ENCODE data around the gene BMERB1.
"Not testable (repeated sequence)": the region's sequence is repeated elsewhere in the genome, so short reads cannot be mapped to it uniquely, and the experiment has no call there.

Gene BMERB1

DNA sequence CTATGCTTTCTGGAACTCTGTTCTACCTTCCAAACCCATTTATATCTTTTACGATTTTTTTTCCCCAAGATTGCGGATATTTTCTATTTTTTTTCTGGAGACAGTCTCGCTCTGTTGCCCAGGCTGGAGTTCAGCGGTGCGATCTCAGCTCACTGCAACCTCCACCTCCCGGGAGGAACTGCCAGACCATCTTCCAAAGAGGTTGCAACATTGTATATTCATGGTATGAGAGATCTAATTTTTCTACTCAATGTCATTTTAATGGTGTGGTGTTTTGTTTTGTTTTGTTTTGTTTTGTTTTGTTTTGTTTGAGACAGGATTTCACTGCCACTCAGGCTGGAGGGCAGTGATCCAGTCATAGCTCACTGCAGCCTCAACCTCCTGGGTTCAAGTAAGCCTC, 8.5 kb upstream of the BMERB1 start:
- no peak for DNase-seq (ENCODE audit: low read depth in 2 of 2)

DNA sequence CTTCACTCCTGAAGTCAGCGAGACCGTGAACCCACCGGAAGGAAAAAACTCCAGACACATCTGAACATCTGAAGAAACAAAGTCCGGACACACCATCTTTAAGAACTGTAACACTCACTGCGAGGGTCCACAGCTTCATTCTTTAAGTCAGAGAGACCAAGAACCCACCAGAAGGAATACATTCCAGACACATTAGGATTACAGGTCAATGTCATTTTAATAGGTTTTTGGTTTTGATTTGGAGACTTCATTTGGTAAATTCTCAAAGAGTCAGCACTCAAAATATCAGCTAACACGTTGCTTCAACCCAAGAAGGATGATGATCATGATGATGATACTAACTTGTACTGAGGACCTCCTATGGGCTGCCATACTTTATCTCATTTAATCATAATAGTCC, 7.6 kb upstream of the BMERB1 start:
- no peak for DNase-seq (ENCODE audit: low read depth in 2 of 2)

DNA sequence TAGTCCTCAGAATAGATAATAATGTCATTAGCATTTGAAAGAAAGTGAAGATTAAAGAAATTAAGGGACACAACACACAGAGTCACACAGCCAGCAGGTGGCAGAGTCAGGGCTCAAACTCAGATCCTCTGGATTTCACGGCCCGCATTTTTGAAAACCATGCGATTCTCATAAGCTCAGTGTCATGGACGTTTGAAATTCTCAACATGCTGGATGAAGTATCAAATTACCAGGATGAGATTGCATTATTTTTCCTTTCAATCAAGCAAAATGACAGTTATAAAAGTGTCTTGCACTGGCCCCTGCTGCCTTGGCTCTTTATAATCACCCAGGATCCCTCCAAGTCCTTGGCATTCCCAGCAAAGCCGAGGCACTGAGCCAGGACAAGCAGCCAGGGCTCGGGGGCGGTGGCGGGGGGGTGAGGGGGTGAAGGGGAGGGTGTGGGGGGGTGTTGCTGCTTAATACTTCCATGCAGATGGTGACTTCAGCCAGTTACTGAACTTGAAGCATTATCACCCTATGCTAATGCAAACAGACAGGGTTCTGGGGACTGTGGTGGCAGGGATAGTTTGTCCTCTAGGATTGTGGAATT, 6.6 kb upstream of the BMERB1 start:
- peak in 1 of 2 donors; percentile 39 for DNase-seq (ENCODE audit: low read depth in 2 of 2)

DNA sequence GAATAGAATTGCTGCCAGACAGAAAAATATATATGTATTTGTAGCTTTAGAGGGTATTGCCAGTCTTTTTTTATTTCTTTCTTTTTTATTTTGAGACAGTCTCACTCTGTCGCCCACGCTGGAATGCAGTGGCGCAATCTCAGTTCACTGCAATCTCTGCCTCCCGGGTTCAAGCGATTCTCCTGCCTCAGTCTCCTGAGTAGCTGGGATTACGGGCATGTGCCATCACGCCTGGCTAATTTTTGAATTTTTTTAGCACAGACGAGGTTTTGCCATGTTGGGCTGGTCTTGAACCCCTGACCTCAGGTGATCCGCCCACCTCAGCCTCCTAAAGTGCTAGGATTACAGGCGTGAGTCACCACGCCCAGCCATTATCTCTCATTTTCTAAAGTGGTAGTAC, 3.5 kb upstream of the BMERB1 start:
- DNase-seq (ENCODE audit: low read depth in 2 of 2) = not testable (repeated sequence)

DNA sequence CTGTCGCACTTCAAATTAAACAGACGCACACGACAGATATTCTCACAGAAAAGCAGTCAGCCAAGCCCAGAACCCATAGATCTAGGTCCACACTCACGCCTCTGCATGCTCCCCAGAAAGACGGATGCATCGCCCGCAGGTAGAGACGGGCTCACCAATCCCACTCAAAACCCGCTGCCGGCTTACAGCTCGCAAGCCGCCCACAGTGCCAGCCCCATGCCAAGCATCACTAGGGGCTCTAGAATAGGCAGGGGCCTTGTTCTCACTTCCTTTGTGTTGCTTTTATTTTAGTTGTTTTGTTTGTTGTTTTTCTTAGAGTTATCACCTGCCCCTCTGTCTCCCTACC, 336 bp upstream of the BMERB1 start:
- DNase-seq (ENCODE audit: low read depth in 2 of 2) = no peak

DNA sequence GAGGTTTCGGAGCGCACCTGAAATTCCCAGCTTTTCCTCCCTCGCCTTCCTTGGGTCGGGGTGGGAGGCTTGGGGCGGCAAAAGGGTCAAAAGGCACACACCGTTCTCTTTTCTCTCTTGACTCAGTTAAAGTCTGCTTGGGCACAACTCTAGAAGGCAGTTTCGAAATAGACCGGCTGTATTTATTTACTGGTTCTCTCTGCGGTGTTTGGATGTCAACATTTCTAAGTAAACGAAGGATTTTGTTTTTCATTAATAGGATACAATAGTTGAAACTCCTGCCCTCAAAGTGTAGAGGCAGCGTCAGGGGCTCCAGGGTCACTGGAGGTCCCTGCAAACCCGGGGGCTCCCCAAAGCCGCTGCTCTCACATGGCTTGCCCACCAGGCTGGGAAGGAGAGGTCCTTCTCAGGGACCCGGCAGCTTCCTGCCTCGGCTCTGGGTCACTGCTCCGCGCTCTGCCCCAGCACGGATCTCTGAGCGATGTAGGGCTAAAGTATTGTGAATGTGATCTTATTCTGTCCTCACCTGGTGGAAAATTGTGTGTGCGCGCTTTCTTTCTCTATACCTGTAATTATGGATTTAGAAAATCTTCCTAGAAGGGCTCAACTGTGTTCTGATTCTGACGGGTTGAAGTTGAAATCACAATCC, 952 bp downstream of the BMERB1 start:
- DNase-seq (ENCODE audit: low read depth in 2 of 2) = no peak

DNA sequence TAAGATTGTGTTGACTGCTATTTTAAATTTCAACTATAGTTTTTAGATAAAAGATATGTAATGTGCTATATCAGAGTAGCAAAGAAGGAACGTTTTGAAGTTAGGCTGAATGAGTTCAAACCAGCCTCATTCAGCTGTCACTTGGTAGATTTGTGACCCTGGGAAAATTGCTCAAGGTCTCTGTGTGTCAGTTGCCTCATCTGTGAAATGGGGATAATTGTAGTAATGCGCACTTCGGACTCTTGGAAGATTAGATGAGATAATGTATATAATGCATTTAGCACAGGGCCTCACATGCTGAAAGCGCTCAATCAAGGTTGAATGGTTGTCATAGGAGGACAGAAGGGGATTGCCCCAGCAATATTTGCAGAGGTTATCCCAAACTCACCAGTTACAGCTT, 4.7 kb downstream of the BMERB1 start:
- no peak for DNase-seq (ENCODE audit: low read depth in 2 of 2)

DNA sequence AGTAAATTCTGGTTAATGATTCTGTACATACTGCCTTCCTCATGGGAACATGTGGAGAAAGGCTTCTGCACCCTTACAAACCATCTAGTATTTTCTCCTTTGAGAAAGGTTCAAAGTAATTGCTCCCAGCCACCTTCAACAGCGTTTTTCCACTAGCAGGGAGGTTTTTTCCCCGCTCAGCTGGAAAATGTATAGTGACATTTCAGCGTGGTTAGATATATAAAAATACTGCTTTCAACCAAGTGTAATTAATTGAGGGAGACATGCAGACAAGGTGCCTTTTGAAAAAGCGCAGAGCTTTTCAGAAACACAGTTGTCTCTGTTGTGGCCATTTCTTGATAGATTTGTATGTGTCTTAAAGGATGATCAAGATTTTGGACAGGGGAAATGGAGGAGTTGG, 5.1 kb downstream of the BMERB1 start:
- no peak for DNase-seq (ENCODE audit: low read depth in 2 of 2)

DNA sequence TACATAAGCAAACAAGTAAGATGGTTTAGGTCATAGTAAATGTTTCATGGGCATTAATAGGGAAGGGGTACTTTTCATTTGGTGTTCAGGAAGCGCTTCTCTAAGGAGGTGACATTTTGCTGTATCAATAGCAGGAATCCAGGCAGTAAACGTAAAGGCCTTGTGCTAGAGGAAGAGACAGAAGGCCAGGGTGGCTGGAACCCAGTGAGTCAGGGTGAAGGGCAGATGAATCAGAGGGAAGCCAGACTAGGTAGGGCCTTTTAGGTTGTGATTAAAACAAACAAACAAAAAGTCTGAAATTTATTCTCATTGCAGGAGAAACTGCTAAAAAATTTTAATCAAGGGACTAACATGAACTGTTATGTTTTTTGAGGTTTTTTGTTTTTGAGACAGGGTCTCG, 6.5 kb downstream of the BMERB1 start:
- DNase-seq (ENCODE audit: low read depth in 2 of 2) = no peak

DNA sequence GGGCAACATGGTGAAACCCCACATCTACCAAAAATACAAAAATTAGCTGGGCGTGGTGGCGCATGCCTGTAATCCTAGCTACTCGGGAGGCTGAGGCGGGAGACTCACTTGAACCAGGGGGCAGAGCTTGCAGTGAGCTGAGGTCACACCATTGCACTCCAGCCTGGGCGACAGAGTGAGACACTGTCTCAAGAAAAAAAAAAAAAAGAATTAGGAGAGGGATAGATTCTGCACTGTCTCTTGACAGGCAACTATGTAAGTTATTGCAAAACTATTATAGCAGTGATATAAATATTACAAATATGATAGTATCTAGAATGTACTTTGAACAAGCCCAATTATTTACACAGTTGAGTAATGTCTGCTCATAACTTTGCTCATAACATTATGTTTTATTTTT, 7.8 kb downstream of the BMERB1 start:
- not testable (repeated sequence) for DNase-seq (ENCODE audit: low read depth in 2 of 2)

DNA sequence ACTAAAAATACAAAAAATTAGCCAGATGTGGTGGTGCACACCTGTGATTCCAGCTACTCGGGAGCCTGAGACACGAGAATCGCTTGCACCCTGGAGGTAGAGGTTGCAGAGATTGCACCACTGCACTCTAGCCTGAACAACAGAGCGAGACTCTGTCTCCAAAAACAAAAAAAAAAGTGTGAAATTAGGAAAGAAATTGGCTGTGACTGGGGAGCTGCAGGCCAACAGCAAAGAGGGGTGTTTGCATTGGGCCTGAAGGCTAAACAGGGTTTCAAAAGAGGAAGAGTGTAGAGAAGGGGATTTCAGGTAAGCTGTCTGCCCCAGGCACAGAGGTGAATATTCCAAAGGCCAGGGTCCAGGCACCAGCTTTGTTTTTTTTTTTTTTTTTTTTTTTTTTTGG, 9.4 kb downstream of the BMERB1 start:
- no peak for DNase-seq (ENCODE audit: low read depth in 2 of 2)

DNA sequence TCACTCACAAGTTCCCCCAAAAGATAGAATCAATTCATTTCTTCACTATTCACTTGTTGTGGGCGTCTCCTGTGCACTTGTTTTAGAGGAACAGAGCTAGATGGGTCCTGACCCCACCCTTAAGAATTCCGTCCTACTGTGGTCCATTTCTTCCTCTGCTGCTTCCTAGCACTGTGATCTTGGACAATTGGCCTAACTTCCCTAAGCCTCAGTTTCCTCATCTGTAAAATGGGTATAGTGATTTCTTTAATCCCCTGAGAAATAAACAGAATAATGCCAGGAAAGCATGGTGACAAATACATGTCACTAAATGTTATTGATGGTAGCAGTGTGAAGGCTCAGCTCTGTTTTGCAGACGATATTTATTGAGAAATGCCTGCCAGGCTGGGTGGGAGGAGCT, 9.9 kb downstream of the BMERB1 start:
- no peak for DNase-seq (ENCODE audit: low read depth in 2 of 2)

DNA sequence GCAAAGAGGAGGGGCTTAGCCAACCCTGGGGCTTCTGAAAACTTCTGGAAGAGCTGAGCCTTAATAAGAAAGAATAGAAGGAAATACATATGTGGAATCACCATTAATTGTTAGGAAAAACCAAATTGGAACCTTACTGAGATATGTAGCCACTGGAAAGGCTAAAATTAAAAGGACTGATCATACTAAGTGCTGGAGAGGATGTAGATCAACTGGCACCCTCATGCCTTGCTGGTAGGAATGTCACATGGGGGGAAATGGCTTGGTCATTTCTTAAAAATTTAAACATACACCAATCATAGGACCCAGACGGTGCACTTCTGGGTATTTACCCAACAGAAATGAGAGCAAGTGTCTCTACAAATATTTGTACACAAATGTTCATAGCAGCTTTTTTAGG, 11.1 kb downstream of the BMERB1 start:
- DNase-seq (ENCODE audit: low read depth in 2 of 2) = no peak

DNA sequence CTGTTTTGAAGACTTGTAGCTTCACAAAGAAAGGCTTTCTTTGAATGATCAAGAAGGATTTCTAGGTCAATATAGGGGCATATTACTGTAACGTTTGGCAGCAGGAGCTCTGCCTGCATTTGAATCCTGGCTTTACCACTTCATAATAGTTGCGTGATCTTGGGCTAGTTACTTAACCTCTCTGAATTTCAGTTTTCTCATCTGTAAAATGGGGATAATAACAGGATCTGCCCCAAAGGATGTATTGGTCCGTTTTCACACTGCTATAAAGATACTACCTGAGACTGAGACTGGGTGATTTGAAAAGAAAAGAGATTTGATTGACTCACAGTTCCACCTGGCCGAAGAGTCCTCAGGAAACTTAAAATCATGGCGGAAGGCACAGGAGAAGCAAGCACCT, 12.5 kb downstream of the BMERB1 start:
- DNase-seq (ENCODE audit: low read depth in 2 of 2) = no peak

DNA sequence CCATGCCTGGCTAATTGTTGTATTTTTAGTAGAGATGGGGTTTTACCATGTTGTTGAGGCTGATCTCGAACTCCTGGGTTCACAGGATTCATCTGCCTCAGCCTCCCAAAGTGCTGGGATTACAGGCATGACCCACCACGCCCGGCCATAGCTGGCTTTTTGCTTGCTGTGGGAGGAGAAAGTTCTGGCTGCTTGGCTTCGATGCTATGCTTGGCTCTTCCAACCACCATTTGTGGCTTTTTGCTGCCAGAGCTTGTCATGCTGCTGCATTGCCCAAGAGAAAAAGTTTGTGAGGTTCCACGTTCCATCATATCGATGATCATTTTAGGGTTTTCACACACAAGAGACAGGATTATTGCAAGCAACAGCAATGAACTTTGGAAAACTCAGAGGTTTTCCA, 16.2 kb downstream of the BMERB1 start:
- DNase-seq (ENCODE audit: low read depth in 2 of 2) = no peak

DNA sequence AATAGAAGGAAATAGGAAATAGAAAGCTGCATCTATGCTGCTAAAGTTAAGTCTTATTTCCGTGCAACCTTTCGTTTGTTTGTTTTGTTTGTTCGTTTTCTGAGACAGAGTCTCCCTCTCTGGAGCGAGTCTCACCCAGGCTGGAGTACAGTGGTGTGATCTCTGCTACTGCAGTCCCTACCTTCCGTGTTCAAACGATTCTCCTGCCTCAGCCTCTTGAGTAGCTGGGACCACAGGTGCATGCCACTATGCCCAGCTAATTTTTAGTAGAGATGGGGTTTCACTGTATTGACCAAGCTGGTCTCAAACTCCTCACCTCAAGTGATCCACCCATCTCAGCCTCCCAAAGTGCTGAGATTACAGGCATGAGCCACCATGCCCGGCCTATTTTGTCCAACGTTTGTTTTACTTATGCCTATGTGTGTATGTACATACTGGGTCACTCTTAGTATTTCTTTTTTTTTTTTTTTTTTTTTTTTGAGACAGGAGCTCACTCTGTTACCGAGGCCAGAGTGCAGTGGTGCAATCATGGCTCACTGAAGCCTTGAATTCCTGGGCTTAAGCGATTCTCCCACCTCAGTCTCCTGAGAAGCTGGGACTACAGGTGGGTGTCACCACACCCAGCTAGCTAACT, 16.8 kb downstream of the BMERB1 start:
- no peak for DNase-seq (ENCODE audit: low read depth in 2 of 2)

DNA sequence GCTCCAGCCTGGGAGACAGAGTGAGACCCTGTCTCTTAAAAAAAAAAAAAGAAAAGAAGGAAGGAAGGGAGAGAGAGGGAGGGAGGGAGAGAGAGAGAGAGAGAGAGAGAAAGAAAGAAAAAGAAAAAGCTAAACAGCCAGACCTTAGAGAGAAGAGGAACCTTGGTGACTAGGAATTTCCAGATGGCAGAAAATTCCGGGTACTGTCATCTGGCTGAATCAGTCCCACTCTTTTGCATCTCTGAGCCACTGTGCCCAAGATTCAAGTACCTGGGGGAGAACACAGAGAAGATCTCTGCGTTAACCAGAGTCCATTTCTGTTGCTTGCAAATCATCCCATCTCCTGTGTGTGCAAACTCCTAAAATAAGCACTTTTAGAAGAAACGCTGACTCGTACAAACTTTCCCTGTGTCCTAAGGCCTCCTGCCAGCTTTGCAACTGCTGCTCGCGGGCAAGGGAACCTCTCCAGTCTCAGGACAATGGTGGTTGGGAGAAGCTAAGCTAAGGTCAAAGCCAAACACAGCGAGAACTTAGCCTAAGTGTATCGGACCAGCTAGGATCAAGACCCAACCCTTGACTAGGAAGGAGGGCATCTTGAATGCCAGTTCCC, 18.0 kb downstream of the BMERB1 start:
- no peak for DNase-seq (ENCODE audit: low read depth in 2 of 2)

DNA sequence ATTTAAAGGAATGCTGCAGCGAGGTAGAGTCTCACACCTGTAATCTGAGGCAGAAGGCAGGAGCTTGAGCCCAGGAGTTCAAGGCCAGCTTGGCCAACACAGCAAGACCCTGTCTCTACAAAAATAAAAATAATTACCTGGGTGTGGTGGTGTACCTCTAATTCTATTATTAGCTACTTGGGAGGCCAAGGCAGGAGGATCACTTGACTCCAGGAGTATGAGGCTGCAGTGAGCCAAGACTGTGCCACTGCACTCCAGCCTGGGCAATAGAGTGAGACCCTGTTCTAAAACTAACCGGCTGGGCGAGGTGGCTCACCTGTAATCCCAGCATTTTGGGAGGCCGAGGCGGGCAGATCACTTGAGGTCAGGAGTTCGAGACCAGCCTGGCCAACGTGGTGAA, 18.9 kb downstream of the BMERB1 start:
- DNase-seq (ENCODE audit: low read depth in 2 of 2) = not testable (repeated sequence)

DNA sequence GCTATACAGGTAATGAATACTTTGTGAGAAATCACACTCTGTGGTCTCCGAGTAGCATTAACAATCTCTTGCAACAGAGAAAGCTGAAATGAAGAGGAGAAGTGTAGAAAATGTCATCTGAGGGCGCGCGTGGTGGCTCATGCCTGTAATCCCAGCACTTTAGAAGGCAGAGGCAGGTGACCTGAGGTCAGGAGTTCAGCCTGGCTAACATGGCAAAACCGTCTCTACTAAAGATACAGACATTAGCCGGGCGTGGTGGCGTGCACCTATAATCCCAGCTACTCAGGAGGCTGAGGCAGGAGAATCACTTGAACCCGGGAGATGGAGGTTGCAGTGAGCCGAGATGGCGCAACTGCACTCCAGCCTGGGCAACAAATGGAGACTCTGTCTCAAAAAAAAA, 20.5 kb downstream of the BMERB1 start:
- DNase-seq (ENCODE audit: low read depth in 2 of 2) = not testable (repeated sequence)

DNA sequence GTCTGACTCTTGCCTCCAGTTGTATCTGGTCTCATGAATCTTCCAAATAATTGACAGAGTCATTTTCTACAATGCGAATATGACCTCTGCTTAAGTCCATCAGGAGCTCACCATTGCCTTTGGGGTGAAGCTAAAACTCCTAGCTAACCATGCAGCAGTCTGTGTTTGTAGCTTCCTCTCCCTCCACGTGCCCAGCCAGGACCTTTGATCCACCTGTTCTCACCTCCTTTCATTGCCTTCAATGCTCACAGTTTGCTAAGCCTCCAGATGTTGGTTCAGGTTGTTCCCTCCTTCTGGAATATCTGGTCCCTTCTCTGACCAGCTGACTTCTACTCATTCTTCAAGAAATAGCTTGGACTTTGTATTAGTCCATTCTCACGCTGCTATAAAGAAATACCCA, 23.0 kb downstream of the BMERB1 start:
- DNase-seq (ENCODE audit: low read depth in 2 of 2) = no peak

DNA sequence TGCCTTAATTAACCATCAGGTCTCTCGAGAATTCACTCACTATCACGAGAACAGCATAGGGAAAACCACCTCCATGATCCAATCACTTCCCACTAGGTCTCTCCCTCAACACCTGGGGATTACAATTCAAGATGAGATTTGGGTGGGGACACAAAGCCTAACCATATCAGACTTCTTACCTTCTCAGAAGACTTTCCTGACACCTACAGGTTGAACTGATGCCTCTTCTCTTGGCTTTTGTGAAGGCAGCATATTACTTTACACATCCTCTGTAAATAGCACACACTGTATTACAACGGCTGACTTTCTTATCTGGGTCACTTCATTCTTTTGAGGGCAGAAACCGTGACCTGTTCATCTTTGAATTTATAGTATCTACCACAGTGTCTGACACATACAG, 23.6 kb downstream of the BMERB1 start:
- no peak for DNase-seq (ENCODE audit: low read depth in 2 of 2)

DNA sequence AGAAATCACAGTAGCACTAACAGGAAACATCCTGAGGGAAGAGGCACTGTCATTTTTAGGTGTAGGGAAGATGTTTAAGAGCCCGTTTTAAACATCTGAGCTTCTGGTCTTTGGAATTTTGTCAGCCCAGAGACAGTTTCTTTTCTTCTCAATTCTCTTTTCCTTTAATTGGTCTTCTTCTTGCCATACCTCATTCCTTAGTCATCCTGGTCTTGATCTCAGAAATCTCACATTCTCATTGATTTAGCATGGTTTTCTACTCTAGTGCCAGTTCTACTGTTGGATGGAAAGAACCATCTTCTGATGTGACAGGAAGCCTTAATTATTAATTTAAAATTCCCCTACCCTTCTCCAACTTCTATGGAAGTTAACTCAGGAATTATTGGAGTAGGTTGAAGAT, 25.4 kb downstream of the BMERB1 start:
- DNase-seq (ENCODE audit: low read depth in 2 of 2) = no peak

DNA sequence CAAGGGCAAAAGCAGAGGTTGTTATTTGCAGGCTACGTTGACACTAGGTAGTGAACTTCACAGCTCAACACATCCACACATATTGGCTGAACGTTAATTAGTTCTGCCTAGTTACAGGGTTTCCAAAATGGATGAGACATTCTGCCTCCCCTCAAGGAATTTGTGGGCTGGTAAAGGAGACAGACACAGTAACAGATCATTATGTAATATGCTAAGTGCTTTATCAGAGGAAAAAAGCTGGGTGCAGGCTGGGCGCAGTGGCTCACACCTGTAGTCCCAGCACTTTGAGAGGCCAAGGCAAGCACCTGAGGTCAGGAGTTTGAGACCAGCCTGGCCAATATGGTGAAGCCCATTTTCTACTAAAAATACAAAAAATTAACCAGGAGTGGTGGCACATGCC, 26.2 kb downstream of the BMERB1 start:
- no peak for DNase-seq (ENCODE audit: low read depth in 2 of 2)

Data from stimulated activated CD8-positive, alpha-beta memory T cell treated with anti-CD3 and anti-CD28 coated beads, Interleukin-2, amount 100 ng/mL, for 1 hour (primary cell).